Measurements from ENCODE around the gene CCL25.

Gene CCL25

GRCh38 chr19:8064911-8065874, 12.6 kb downstream of the CCL25 start:
- no peak for TF ChIP-seq ZNF274 (IDR thresholded peaks at IDR 0.05; ENCODE audit: low read depth, low read length)
- H3K4me3 ChIP-seq (ENCODE audit: low read length), result no peak overlapping the region

GRCh38 chr19:8065875-8066261, 13.3 kb downstream of the CCL25 start:
- H3K4me3 ChIP-seq (ENCODE audit: low read length), result no peak overlapping the region
- TF ChIP-seq ZNF274 (IDR thresholded peaks at IDR 0.05; ENCODE audit: low read depth, low read length), result no peak

GRCh38 chr19:8069096-8069973, 16.8 kb downstream of the CCL25 start:
- no peak overlapping the region for H3K4me3 ChIP-seq (ENCODE audit: low read length)
- TF ChIP-seq ZNF274 (IDR thresholded peaks at IDR 0.05; ENCODE audit: low read depth, low read length), result no peak

GRCh38 chr19:8071912-8072311, 19.4 kb downstream of the CCL25 start:
- TF ChIP-seq ZNF274 (IDR thresholded peaks at IDR 0.05; ENCODE audit: low read depth, low read length), result no peak
- H3K4me3 ChIP-seq (ENCODE audit: low read length), result no peak overlapping the region

GRCh38 chr19:8074501-8074900, 21.9 kb downstream of the CCL25 start:
- H3K4me3 ChIP-seq (ENCODE audit: low read length), result no peak overlapping the region
- TF ChIP-seq ZNF274 (IDR thresholded peaks at IDR 0.05; ENCODE audit: low read depth, low read length), result no peak

GRCh38 chr19:8075158-8076074, 22.9 kb downstream of the CCL25 start:
- TF ChIP-seq ZNF274 (IDR thresholded peaks at IDR 0.05; ENCODE audit: low read depth, low read length), result no peak
- no peak overlapping the region for H3K4me3 ChIP-seq (ENCODE audit: low read length)

GRCh38 chr19:8079988-8080387, 27.4 kb downstream of the CCL25 start:
- TF ChIP-seq ZNF274 (IDR thresholded peaks at IDR 0.05; ENCODE audit: low read depth, low read length), result no peak

GRCh38 chr19:8080832-8081231, 28.3 kb downstream of the CCL25 start:
- H3K4me3 ChIP-seq (ENCODE audit: low read length), result no peak overlapping the region
- no peak for TF ChIP-seq ZNF274 (IDR thresholded peaks at IDR 0.05; ENCODE audit: low read depth, low read length)

More at GRCh38 chr19:8079988-8080387, 27.4 kb downstream of the CCL25 start:
- no peak overlapping the region for H3K4me3 ChIP-seq (ENCODE audit: low read length)

- TF ChIP-seq ZNF274 (IDR thresholded peaks at IDR 0.05; ENCODE audit: low read depth, low read length), result no peak
- H3K4me3 ChIP-seq (ENCODE audit: low read length), result no peak overlapping the region
These were observed 29.3 kb downstream of the CCL25 start for GRCh38 chr19:8081569-8082550.

GRCh38 chr19:8083141-8083540, 30.6 kb downstream of the CCL25 start:
- TF ChIP-seq ZNF274 (IDR thresholded peaks at IDR 0.05; ENCODE audit: low read depth, low read length), result no peak
- no peak overlapping the region for H3K4me3 ChIP-seq (ENCODE audit: low read length)

GRCh38 chr19:8084152-8084551, 31.6 kb downstream of the CCL25 start:
- TF ChIP-seq ZNF274 (IDR thresholded peaks at IDR 0.05; ENCODE audit: low read depth, low read length), result no peak
- no peak overlapping the region for H3K4me3 ChIP-seq (ENCODE audit: low read length)

GRCh38 chr19:8085598-8086408, 33.2 kb downstream of the CCL25 start:
- no peak overlapping the region for H3K4me3 ChIP-seq (ENCODE audit: low read length)
- no peak for TF ChIP-seq ZNF274 (IDR thresholded peaks at IDR 0.05; ENCODE audit: low read depth, low read length)
